GM12878 (cell line): ENCODE data around the gene CLEC17A. TPM values are rescaled to one million over a fixed set of nuclear protein-coding genes. Genes with fewer than 3 reads are reported as not detected.
A peak's percentile ranks its signal among the peaks of the same experiment; 100 is the strongest.

ENCODE experiments used
- ATF2 ChIP-seq: IDR thresholded peaks from 2 replicates; pipeline ENCODE4 v1.6.1; 2012; ENCODE audit warnings: low read length, inconsistent platforms
- ATF7 ChIP-seq: fragments of 450-650 bp; IDR thresholded peaks from 2 replicates; pipeline ENCODE4 v1.6.1; 2016; ENCODE audit warnings: low read depth, mild to moderate bottlenecking
- EGR1 ChIP-seq, 2 experiments: IDR thresholded peaks; 1 replicate in 1 of 2; 2 replicates in 1 of 2; pipeline ENCODE4 v1.6.1; 2011 to 2012; ENCODE audit warnings: low read depth in 2 of 2, low read length in 2 of 2, borderline replicate concordance in 1 of 2, mild to moderate bottlenecking in 1 of 2, moderate library complexity in 1 of 2
- IRF3 ChIP-seq: fragments of 450-650 bp; IDR thresholded peaks from 2 replicates; pipeline ENCODE4 v1.6.1; 2014; ENCODE audit warnings: mild to moderate bottlenecking
- JUND ChIP-seq: IDR thresholded peaks from 2 replicates; pipeline ENCODE4 v1.6.1; 2012; ENCODE audit warnings: low read depth, mild to moderate bottlenecking, low read length, improper control_type of control experiment, moderate library complexity
- KAT2A ChIP-seq: conservative IDR thresholded peaks from 2 replicates; pipeline ENCODE4 v1.6.1; 2011; ENCODE audit warnings: low read depth, low read length; ENCODE audit not compliant: control insufficient read depth
- MEF2B ChIP-seq: fragments of 450-650 bp; IDR thresholded peaks from 2 replicates; pipeline ENCODE4 v1.6.1; 2018; ENCODE audit warnings: mild to moderate bottlenecking, moderate library complexity; ENCODE audit not compliant: partially characterized antibody, poor library complexity, severe bottlenecking
- MTA2 ChIP-seq: fragments of 450-650 bp; IDR thresholded peaks from 2 replicates; pipeline ENCODE4 v1.6.1; 2016; ENCODE audit warnings: low read depth, mild to moderate bottlenecking, moderate library complexity
- MYC ChIP-seq: IDR thresholded peaks from 2 replicates; pipeline ENCODE4 v1.6.1; 2011; ENCODE audit warnings: mild to moderate bottlenecking, low read length, moderate library complexity, inconsistent platforms; ENCODE audit not compliant: insufficient read depth, insufficient replicate concordance, insufficient read length, severe bottlenecking
- NBN ChIP-seq: fragments of 450-650 bp; IDR thresholded peaks from 2 replicates; pipeline ENCODE4 v1.6.1; 2016
- NFIC ChIP-seq: IDR thresholded peaks from 2 replicates; pipeline ENCODE4 v1.6.1; 2012; ENCODE audit warnings: low read depth, mild to moderate bottlenecking, inconsistent platforms, low read length, moderate library complexity
- NFYA ChIP-seq: IDR thresholded peaks from 2 replicates; pipeline ENCODE4 v1.6.1; 2011; ENCODE audit warnings: low read depth, mild to moderate bottlenecking, low read length, improper control_type of control experiment, borderline replicate concordance
- NKRF ChIP-seq: fragments of 450-650 bp; conservative IDR thresholded peaks from 2 replicates; pipeline ENCODE4 v1.6.1; 2017; ENCODE audit warnings: mild to moderate bottlenecking, moderate library complexity
- SIX5 ChIP-seq: IDR thresholded peaks from 2 replicates; pipeline ENCODE4 v1.6.1; 2011; ENCODE audit warnings: mild to moderate bottlenecking, low read depth, low read length, moderate library complexity; ENCODE audit not compliant: severe bottlenecking
- SMARCA5 ChIP-seq: fragments of 450-650 bp; IDR thresholded peaks from 2 replicates; pipeline ENCODE4 v1.6.1; 2017; ENCODE audit warnings: mild to moderate bottlenecking
- TARDBP ChIP-seq: IDR thresholded peaks from 2 replicates; pipeline ENCODE4 v1.6.1; 2016; ENCODE audit warnings: borderline replicate concordance
- TBL1XR1 ChIP-seq: IDR thresholded peaks from 2 replicates; pipeline ENCODE4 v1.6.1; 2012; ENCODE audit warnings: low read depth, low read length, improper control_type of control experiment
- ZBTB33 ChIP-seq: fragments of 450-650 bp; IDR thresholded peaks from 2 replicates; pipeline ENCODE4 v1.6.1; 2017; ENCODE audit warnings: mild to moderate bottlenecking
- ZBTB4 ChIP-seq: fragments of 450-650 bp; formaldehyde crosslinking; IDR thresholded peaks from 2 replicates; pipeline ENCODE4 v1.4.0; 2022; ENCODE audit warnings: mild to moderate bottlenecking, moderate library complexity
- ZNF24 ChIP-seq: fragments of 450-650 bp; IDR thresholded peaks from 2 replicates; pipeline ENCODE4 v1.6.1; 2017; ENCODE audit warnings: antibody characterized with exemption, mild to moderate bottlenecking
- polyA plus RNA-seq, 11 experiments: library from polyadenylated mRNA; depleted of rRNA in 4 of 11; unstranded in 6 of 11; stranded (reverse) in 5 of 11; fragments of >200 nt; fragmentation: Nextera tagmentation in 4 of 11; fragmentation: Illumina TruSeq in 1 of 11; extraction: Ambion mirVana in 4 of 11; extraction: Trizol in 1 of 11; gene quantifications; 1 replicate in 1 of 11; 2 replicates in 10 of 11; pipeline versions ENCODE4 v1.2.1 to v1.2.3, GENCODE V29; 2011 to 2016; ENCODE audit warnings: inconsistent platforms in 2 of 11, missing spikeins in 2 of 11, low read depth in 1 of 11
- total RNA-seq, 4 experiments: library from RNA; depleted of rRNA in 3 of 4; stranded (reverse); fragments of >200 nt in 3 of 4; fragmentation: Illumina TruSeq in 1 of 4; extraction: Trizol in 1 of 4; gene quantifications; 2 replicates each; pipeline versions ENCODE4 v1.2.1 to v1.2.3, GENCODE V29; 2013 to 2021

The CLEC17A gene
- total and polyA plus RNA-seq, 10 of the 15 experiments (the other 5 are each of a cell fraction or from before 2014, with no cell fraction given): 12.9 to 131 (median 97.3) TPM

GRCh38 chr19:14614099-14614412 is 31.2 kb downstream of the CLEC17A start (continued):
- TF ChIP-seq ATF2: no peak
- TF ChIP-seq TARDBP: no peak
- peak; percentile 54; the same call in 1 of the 2 replicates for TF ChIP-seq ATF7
- TF ChIP-seq TBL1XR1: no peak
- TF ChIP-seq NBN: 0 out of 2 replicates have a peak, but pooled peaks have one; percentile 57
- no peak for TF ChIP-seq MYC
- peak; percentile 51; the same call in 1 of the 2 replicates for TF ChIP-seq NFIC
- TF ChIP-seq NFYA: no peak
- peak; percentile 88 for TF ChIP-seq MEF2B
- no peak for TF ChIP-seq KAT2A
- no peak for TF ChIP-seq SMARCA5
- TF ChIP-seq MTA2: peak; percentile 79
- TF ChIP-seq ZNF24: no peak
- no peak for TF ChIP-seq SIX5
- TF ChIP-seq EGR1 (IDR thresholded peaks at IDR 0.05; ENCODE audit: borderline replicate concordance in 1 of 2, low read depth in 2 of 2, low read length in 2 of 2): peak in 1 of 2 experiments; percentile 71; a peak in 1 of 3 replicates
- no peak for TF ChIP-seq IRF3
- TF ChIP-seq ZBTB33: no peak
- TF ChIP-seq JUND: no peak
- TF ChIP-seq NKRF: 0 out of 2 replicates have a peak, but pooled peaks have one; percentile 21
- no peak for TF ChIP-seq ZBTB4 (CRISPR knock-in tag)
